Loucy (cell line): Measurements from ENCODE around the gene MPO.

ENCODE experiments used
- H2AFZ ChIP-seq: fragments of 200-600 bp; sonication (generic); 2 replicates; pipeline ENCODE4 v1.6.0; 2016; ENCODE audit warnings: antibody characterized with exemption, mild to moderate bottlenecking, low read length, moderate library complexity
- H3F3A ChIP-seq: fragments of 200-600 bp; 2 replicates; pipeline ENCODE4 v1.6.0; 2016; ENCODE audit warnings: antibody characterized with exemption, low read depth, mild to moderate bottlenecking
- H3K27me3 ChIP-seq: fragments of 200-600 bp; sonication (generic); 2 replicates; pipeline ENCODE4 v1.6.1; 2014; ENCODE audit warnings: low read length, mild to moderate bottlenecking; ENCODE audit not compliant: insufficient read depth, poor library complexity, severe bottlenecking
- H3K36me3 ChIP-seq: fragments of 200-600 bp; sonication (generic); 2 replicates; pipeline ENCODE4 v1.6.1; 2016; ENCODE audit warnings: low read length; ENCODE audit not compliant: insufficient read depth
- H3K4me1 ChIP-seq: fragments of 200-600 bp; sonication (generic); 2 replicates; pipeline ENCODE4 v1.5.1; 2014; ENCODE audit warnings: low read length, mild to moderate bottlenecking; ENCODE audit not compliant: insufficient read depth, poor library complexity, severe bottlenecking
- H3K4me2 ChIP-seq: fragments of 200-600 bp; sonication (generic); 2 replicates; pipeline ENCODE4 v1.6.0; 2014; ENCODE audit warnings: antibody characterized with exemption, low read length, low read depth, mild to moderate bottlenecking; ENCODE audit not compliant: poor library complexity, severe bottlenecking
- H3K4me3 ChIP-seq: fragments of 200-600 bp; sonication (generic); 2 replicates; pipeline ENCODE4 v1.5.1; 2014; ENCODE audit warnings: low read length, mild to moderate bottlenecking, mixed read lengths; ENCODE audit not compliant: poor library complexity, severe bottlenecking
- H3K79me2 ChIP-seq: fragments of 200-600 bp; sonication (generic); 2 replicates; pipeline ENCODE4 v1.6.1; 2014; ENCODE audit warnings: low read length; ENCODE audit not compliant: insufficient read depth
- H3K9ac ChIP-seq: fragments of 200-600 bp; sonication (generic); 2 replicates; pipeline ENCODE4 v1.6.0; 2014; ENCODE audit warnings: mild to moderate bottlenecking, low read depth, low read length, moderate library complexity; ENCODE audit not compliant: poor library complexity, severe bottlenecking
- H3K9me2 ChIP-seq: fragments of 200-600 bp; sonication (generic); replicated peaks from 2 replicates; pipeline ENCODE4 v1.6.1; 2016; ENCODE audit warnings: low read depth, low read length, mixed read lengths
- H3K9me3 ChIP-seq: fragments of 200-600 bp; sonication (generic); 2 replicates; pipeline ENCODE4 v1.6.1; 2014; ENCODE audit warnings: mild to moderate bottlenecking, antibody characterized with exemption, low read length, low read depth; ENCODE audit not compliant: insufficient read depth
- H4K20me1 ChIP-seq: fragments of 200-600 bp; sonication (generic); 2 replicates; pipeline ENCODE4 v1.6.0; 2014; ENCODE audit warnings: antibody characterized with exemption, low read length, mild to moderate bottlenecking; ENCODE audit not compliant: insufficient read depth, poor library complexity, severe bottlenecking
- EZH2phosphoT487 ChIP-seq: fragments of 200-600 bp; IDR thresholded peaks from 2 replicates; pipeline ENCODE4 v1.6.1; 2018; ENCODE audit warnings: antibody characterized with exemption, mild to moderate bottlenecking, moderate library complexity, borderline replicate concordance
- TF ChIP-seq, protein P1 (sequence below): fragments of 200-600 bp; sonication (generic); conservative IDR thresholded peaks from 2 replicates; pipeline ENCODE4 v1.5.1; 2014; ENCODE audit warnings: mild to moderate bottlenecking, antibody characterized with exemption, low read length

MPO gene

DNA sequence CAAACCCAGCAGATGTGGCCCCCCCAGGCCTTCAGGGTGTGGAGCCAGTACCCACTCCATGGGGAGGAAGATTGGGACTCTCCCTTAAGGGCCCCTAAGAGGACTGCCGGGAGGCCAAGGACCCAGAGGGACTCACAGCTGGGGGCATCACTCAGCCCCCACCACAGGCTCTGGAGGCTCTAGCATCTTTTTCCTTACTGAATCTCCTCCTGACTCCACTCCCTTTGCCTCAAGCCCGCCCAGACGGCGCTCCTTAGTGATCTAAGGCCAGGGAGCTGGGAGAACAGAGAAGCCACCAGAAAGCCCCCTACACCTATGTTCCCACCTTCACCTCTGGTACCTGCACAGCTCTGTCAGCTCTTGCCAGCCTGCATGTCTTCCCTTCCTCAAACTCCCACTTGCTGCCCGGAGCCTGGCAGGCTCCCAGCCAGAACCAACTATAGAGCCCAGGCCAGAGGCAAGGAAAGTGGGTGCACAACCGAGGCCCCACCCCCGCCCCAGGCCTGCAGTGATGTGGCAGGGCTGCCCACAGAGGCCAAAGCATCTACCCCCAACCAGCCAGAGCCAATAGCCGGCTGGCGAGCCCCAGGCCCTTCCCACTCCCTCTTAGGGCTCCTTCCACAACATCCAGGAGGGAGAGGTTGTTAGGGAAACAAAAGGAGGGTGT is 22.3 kb upstream of the MPO start:
- no peaks in the 10 kb centered on the region for H3K9me2 ChIP-seq
- peaks cover 24% of the 10 kb centered on the region; the same call in 1 of the 2 replicates for H3K36me3 ChIP-seq
- no peaks in the 10 kb centered on the region for H4K20me1 ChIP-seq
- no peaks in the 10 kb centered on the region for H3K79me2 ChIP-seq
- no peaks in the 10 kb centered on the region for H3K4me1 ChIP-seq
- H3K9ac ChIP-seq = no peak overlapping the region
- no peaks in the 10 kb centered on the region for H3K9me3 ChIP-seq
- TF ChIP-seq, protein P1, sequence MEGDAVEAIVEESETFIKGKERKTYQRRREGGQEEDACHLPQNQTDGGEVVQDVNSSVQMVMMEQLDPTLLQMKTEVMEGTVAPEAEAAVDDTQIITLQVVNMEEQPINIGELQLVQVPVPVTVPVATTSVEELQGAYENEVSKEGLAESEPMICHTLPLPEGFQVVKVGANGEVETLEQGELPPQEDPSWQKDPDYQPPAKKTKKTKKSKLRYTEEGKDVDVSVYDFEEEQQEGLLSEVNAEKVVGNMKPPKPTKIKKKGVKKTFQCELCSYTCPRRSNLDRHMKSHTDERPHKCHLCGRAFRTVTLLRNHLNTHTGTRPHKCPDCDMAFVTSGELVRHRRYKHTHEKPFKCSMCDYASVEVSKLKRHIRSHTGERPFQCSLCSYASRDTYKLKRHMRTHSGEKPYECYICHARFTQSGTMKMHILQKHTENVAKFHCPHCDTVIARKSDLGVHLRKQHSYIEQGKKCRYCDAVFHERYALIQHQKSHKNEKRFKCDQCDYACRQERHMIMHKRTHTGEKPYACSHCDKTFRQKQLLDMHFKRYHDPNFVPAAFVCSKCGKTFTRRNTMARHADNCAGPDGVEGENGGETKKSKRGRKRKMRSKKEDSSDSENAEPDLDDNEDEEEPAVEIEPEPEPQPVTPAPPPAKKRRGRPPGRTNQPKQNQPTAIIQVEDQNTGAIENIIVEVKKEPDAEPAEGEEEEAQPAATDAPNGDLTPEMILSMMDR = no peak
- no peak for TF ChIP-seq EZH2phosphoT487
- no peak overlapping the region for H3K4me3 ChIP-seq
- no peaks in the 10 kb centered on the region for H3F3A ChIP-seq
- H3K27me3 ChIP-seq = no peaks in the 10 kb centered on the region
- H3K4me2 ChIP-seq = no peak overlapping the region
- no peak overlapping the region for H2AFZ ChIP-seq

DNA sequence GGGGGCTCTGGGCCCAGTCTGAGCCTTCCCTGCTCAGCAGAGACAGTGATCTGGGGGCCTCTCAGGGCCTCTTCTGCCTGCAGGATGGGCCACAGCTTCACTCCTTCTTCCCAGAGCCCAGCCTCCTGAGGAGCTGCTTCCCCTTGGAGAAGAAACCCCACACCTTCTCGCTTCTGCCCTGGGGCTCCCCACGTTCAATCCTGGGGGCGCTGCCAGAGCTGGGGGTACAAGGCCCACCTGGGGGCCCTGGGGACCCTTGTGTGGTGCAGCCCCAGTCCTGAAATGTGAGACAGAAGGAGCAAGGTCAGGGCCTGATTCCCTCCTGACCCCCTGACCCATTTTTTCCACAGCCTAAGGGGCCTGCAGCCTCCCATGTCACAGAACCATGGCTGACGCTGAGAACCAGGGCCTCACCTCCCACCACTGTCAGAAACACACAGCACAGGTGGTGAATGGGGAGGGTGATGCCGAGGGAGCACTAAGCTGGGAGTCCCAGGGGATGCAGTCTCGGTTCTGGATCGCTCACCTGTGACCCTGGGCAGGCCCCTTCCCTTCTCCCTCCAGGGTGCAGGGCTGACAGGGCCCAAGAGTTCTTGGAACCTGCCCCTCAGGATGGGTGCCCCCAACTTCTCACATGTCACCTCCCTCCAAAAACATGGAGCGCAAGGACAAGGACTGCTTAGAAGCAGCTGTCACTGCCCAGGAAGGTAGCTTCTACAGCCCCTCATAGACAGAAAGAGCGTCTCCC is 21.6 kb upstream of the MPO start:
- Histone ChIP-seq H2AFZ (no peak overlapping the region), H3K36me3 (peaks cover 17% of the 10 kb centered on the region; the same call in 1 of the 2 replicates), H3K4me3 (no peak overlapping the region), H3F3A (no peaks in the 10 kb centered on the region), H3K4me2 (no peak overlapping the region), H3K9ac (no peak overlapping the region), H3K9me3 (no peaks in the 10 kb centered on the region), H3K27me3 (no peaks in the 10 kb centered on the region), H4K20me1 (no peaks in the 10 kb centered on the region), H3K9me2 (no peaks in the 10 kb centered on the region), H3K79me2 (no peaks in the 10 kb centered on the region), H3K4me1 (no peaks in the 10 kb centered on the region)
- TF ChIP-seq EZH2phosphoT487 = no peak
- TF ChIP-seq, protein P1 = no peak

DNA sequence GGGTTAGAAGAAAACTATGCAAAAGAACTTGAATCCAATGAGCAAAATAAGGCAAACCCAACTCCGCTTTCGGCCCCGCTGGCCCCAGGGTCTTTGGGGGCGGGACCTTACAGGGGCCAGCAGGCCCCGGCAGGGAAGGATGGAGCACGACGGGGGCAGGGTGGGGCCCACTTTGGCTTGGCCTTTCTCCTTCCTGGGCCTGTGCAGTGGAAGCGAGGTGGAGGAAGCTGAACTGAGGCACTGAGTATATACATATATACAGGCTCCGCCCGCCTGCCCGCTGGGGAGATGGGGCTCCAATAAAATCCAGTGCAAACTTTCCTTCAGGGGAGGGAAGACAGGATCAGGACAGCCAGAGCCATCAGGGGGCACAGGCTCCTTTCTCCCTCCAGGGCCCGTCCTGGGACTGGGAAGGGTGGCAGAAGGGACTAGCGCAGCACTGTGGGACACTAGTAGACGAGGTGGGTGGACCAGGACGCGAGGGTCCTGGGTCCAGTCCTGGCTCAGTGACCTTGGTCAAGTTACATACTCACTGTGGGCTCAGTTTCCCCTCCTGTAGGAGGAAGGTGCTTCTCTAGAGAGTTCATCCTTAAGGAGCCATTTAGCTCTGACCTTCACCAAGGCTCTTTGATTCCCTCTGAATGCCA is 20.9 kb upstream of the MPO start:
- Histone ChIP-seq H3K9me2 (no peaks in the 10 kb centered on the region), H3K36me3 (peaks cover 14% of the 10 kb centered on the region; the same call in 1 of the 2 replicates), H3K4me2 (no peak overlapping the region), H4K20me1 (no peaks in the 10 kb centered on the region), H3K4me3 (no peak overlapping the region), H3K27me3 (no peaks in the 10 kb centered on the region), H3K9me3 (no peaks in the 10 kb centered on the region), H3K4me1 (no peaks in the 10 kb centered on the region), H3F3A (no peaks in the 10 kb centered on the region), H3K9ac (no peak overlapping the region), H2AFZ (no peak overlapping the region), H3K79me2 (no peaks in the 10 kb centered on the region)
- TF ChIP-seq, protein P1 = no peak
- TF ChIP-seq EZH2phosphoT487 = no peak
